ENCODE results near the gene TRAF2.

Gene TRAF2

DNA sequence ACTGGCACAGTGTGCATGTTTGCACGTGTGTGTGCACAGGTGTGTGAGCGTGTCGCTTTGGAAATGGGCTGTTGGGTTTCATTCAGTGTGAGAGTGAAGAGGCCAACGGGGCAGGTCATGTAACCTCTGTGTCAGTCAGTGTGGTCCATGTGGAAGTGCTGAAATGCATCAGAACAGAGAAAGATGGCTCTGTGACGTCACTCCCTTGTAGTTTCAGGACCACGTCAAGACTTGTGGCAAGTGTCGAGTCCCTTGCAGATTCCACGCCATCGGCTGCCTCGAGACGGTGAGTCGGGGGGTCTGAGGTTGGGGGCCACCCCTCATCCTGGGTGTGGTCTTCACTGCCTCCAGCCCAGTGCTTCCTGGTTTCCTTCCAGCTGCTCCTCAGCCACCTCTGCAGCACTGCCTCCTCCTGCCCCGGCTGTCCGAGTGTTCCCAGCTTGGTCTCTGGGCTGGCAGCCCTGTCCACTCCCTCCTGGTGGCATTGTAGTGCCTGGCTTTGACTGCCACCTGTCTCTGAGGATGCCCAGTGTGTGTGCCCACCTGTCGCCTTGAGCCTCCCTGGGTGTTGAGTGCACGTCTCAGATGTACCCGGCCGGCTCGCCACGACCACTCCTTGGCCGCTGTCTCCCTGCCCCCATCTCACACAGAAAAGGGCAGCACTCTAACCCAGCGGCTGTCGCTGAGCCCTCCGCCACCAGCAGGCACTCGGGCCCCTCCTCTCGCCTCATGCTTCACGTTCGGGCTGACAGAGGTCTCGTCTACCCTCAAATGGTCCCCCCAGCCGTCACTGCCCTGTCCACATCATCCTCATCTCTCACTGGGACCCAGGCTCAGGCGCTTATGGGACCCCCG, 30.2 kb downstream of the TRAF2 start:
- no peak for DNase-seq

DNA sequence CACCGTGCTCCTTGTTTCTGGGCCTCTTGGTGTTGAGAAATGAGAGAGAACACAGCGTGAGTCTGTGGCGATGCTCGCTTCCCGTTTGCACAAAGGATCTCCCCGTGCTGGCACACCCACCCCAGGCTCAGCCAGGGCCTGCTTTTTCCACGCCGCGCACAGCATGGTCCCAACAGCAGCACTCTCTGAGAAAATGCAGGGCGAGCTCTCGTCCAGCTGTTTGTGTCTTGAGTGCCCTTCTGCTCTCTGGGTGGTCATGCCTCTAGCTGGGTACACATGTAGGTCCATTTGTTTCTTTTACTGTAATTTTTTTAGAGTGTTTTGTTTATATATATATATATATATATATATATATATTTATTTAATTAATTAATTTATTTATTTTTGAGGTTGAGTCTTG, 31.6 kb downstream of the TRAF2 start:
- DNase-seq: no peak

- no peak for DNase-seq
Measured at GRCh38 chr9:136920069-136920468, 33.8 kb downstream of the TRAF2 start.

DNA sequence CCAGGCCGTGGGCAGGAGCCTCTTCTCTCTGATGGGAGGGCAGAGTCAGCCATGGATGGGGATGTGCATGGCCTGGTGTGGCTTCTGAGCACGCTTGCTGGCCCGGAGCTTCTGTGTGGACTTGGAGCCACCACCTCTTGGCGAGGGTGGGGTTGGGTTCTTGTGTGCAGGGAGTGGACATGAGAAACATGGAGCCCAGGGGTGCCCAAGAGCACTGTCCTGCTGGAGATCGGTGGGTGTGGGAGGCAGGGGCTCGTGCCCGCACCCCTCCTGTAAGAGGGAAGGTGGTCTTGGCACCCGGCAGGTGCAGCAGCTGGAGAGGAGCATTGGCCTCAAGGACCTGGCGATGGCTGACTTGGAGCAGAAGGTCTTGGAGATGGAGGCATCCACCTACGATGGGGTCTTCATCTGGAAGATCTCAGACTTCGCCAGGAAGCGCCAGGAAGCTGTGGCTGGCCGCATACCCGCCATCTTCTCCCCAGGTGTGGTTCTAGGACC, 34.5 kb downstream of the TRAF2 start:
- no peak for DNase-seq

- DNase-seq: no peak
Measured at GRCh38 chr9:136921307-136921706, 35.0 kb downstream of the TRAF2 start.

DNA sequence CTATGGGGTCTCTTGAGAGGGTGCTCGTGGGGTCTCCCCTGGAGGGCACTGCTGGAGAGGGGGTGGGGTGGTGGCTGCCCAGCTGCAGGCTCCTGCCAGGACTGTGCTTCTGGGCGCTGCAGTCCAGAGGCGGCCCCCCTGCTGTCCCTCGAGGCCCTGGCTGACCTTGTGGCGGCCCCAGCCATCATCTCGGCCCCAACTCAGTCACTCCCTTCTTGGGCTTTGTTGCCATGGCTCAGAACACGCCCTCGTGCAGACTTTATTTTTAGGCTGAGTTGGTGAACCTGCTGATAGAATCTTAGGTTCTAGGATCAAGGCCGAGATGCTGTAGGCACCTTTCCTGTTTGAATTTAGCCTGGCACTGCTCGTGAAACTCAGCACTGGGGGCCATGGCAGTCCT, 35.4 kb downstream of the TRAF2 start:
- no peak for DNase-seq

- DNase-seq: no peak
Measured at GRCh38 chr9:136922540-136922939, 36.2 kb downstream of the TRAF2 start.

- no peak for DNase-seq
Measured at GRCh38 chr9:136923881-136924280, 37.6 kb downstream of the TRAF2 start.

GRCh38 chr9:136925414-136926153, 39.3 kb downstream of the TRAF2 start:
- DNase-seq: no peak

GRCh38 chr9:136926154-136926704, 39.9 kb downstream of the TRAF2 start:
- no peak for DNase-seq

DNA sequence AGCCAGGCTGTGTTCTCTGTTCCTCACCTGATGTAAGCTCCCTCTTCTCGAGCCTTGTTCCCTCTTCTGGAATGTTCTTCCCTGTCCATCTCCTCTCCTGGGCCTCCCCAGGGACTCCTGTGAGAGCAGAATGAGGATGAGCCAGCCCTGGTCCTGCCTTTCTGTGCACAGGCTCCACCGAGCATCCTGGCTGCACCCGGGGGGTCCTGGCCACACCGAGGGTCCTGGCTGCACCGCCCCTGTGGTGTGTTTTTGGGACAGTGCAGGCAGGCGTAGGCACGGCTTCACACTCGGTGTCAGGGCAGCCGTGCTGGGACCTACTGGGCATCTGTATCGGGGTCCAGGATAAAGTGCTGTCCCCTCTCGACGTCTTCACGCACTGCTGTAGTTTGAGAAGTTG, 40.4 kb downstream of the TRAF2 start:
- no peak for DNase-seq

GRCh38 chr9:136927343-136928271, 41.3 kb downstream of the TRAF2 start:
- no peak for DNase-seq

DNA sequence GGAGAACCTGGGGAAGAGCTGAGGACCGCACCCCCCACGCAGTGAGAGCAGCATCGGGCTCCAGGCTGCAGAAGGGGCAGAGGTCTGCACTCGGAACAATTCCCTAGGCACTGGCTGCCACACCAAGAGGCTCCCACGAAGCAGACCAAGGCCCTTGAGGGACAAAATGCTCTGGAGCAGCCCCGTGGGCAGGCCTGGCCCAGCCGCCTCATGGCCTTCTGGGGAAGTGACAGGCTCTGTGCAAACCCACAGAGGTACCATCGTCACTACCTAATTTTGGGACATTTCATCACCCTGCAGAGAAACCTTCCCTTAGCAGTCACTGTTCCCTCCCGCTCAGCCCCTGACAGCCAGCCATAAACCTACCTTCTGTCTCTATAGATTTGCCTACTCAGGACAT, 42.3 kb downstream of the TRAF2 start:
- DNase-seq: no peak

- no peak for DNase-seq
Measured at GRCh38 chr9:136930014-136930413, 43.7 kb downstream of the TRAF2 start.

DNA sequence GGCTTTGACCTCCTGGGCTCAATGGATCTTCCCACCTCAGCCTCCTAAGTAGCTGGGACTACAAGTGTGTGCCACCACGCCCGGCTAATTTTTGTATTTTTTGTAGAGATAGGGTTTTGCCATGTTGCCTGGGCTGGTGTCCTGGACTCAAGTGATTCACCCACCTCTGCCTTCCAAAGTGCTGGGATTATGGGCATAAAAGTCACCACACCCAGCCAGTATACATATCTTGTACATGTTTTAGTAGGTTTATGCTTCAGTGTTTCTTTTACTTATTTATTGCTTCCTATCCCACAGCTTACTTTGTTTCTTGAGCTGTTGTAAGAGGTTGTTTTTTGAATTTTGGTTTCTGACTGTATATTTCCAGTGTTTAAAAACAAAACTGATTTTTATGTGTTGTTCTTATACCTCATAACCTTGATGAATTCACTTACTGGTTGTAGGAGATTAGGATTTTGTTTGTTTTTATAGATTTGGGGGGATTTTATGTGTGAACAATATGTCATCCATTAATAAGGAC, 45.4 kb downstream of the TRAF2 start:
- DNase-seq: no peak

DNA sequence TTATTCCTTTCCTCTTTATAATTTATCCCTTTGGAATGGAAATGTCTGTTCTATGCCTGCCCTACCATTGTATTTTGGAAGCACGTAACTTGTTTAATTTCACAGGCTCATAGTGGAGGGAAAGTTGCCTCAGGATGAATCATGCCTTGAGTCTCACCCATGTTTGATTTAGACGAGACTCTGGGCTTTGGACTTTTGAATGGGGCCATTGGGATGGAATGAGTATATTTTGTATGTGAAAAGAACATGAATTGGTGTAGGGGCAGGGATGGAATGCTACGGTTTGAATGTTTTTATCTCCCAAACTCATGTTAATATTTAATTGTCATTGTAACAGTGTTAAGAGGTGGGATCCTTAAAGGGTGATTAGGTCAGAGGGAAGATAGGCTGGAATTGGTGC, 48.0 kb downstream of the TRAF2 start:
- DNase-seq: no peak

DNA sequence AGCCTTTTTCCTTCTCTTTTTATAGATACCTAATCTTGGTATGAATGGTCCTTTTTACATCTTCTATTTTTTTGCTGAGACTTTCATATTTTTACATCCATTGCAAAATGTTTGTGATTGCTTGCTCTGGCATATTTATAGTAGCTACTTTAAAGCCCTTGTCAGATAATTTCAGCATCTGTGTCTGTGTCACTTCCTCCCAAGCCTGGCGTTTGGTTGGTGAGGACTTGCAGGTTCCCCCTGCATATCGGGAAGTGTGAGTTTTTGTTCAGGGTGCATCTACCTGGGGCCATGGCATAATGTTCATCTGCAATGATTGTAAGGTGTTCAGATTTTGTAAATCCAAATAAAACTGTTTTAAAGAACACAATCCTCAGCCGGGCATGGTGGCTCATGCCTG, 49.3 kb downstream of the TRAF2 start:
- DNase-seq: no peak

- DNase-seq: no peak
Measured at GRCh38 chr9:136936645-136937170, 50.4 kb downstream of the TRAF2 start.

- DNase-seq: no peak
Measured at GRCh38 chr9:136937186-136938001, 51.1 kb downstream of the TRAF2 start.

DNA sequence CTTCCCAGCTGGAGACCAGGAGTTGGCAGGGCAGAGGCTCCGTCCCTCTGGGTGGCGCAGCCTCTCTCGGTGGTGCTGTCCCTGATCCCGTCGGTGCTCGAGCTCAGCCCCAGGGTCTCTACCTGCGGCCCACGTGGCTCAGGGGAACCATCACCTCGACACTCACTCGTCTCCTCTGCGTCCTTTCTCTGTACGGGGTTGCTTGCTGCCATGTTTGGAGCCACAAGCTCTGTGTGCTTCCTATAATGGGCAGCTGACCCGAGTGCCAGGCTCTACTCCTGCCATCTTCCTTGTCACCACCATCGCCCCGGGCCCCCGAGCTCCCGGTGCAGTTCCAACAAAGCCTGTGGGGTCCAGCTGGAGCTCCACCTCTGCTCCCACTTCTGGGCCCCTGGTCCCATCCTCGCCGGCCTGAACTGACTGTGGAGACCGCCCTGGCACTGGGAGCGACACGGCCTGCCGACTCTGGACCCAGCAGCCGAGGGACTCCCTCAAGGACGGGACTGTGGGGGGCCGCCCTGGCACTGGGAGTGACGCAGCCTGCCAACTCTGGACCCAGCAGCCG, 53.2 kb downstream of the TRAF2 start:
- no peak for DNase-seq

GRCh38 chr9:136939996-136940525, 53.7 kb downstream of the TRAF2 start:
- no peak for DNase-seq
